ENCODE measurements around the gene DDRGK1. TPM values are rescaled to one million over a fixed set of nuclear protein-coding genes. Genes with fewer than 3 reads are reported as not detected.

Gene DDRGK1
- polyA plus RNA-seq, 2 of the 4 experiments (the other 2 are of a cell fraction), result 87.4 to 120 TPM

GRCh38 chr20:3164763-3165410, 39.6 kb downstream of the DDRGK1 start:
- ChIA-PET CTCF (interaction anchor here (1.1 to 2.6 kb wide), 4 partner anchors 14 to 54 kb away, joined by 3 to 7 read pairs (median 4); no protein-coding TSS in a partner anchor), POLR2A (no interaction called here)
- no peak overlapping the region for H3K4me2 ChIP-seq
- H3K27ac ChIP-seq, result no peak overlapping the region
- no peak for ATAC-seq
- no peak overlapping the region for H3K4me3 ChIP-seq
- WGBS (ENCODE audit: missing lambda C conversion rate), result 95% methylated on average over 25 of the region's 41 CpGs
- TF ChIP-seq E2F6 (IDR thresholded peaks at IDR 0.05; ENCODE audit: borderline replicate concordance, low read depth) (no peak), FOSB (CRISPR knock-in tag; IDR thresholded peaks at IDR 0.05) (no peak), ZSCAN20 (CRISPR knock-in tag; IDR thresholded peaks at IDR 0.05) (no peak), PHF8 (IDR thresholded peaks at IDR 0.05; ENCODE audit: borderline replicate concordance, low read depth) (no peak), CHD4 (IDR thresholded peaks at IDR 0.05; ENCODE audit: borderline replicate concordance) (no peak), FOXS1 (CRISPR knock-in tag; IDR thresholded peaks at IDR 0.05) (no peak), ZFP36 (IDR thresholded peaks at IDR 0.05; ENCODE audit: borderline replicate concordance, partially characterized antibody) (no peak), POLR2A (IDR thresholded peaks at IDR 0.05; ENCODE audit: low read length) (no peak), HOXA7 (CRISPR knock-in tag; IDR thresholded peaks at IDR 0.05) (no peak), EP300 (IDR thresholded peaks at IDR 0.05) (no peak), NR3C1 (IDR thresholded peaks at IDR 0.05) (no peak), HDAC2 (IDR thresholded peaks at IDR 0.05) (no peak), CBX8 (IDR thresholded peaks at IDR 0.05) (no peak), BHLHE40 (IDR thresholded peaks at IDR 0.05; ENCODE audit: low read depth, low read length) (no peak), ZC3H11A (IDR thresholded peaks at IDR 0.05) (no peak)
- no peak for DNase-seq (ENCODE audit: low read depth in 1 of 2, low spot score in 1 of 2)
- FAIRE-seq, result no peak
- H3K9me3 ChIP-seq, result no peaks in the 10 kb centered on the region
- no peaks in the 10 kb centered on the region for H3K4me1 ChIP-seq

GRCh38 chr20:3164043-3164762, 40.3 kb downstream of the DDRGK1 start:
- ChIA-PET POLR2A (no interaction called here), CTCF (interaction anchor here (1.1 to 2.6 kb wide), 4 partner anchors 13 to 55 kb away, joined by 3 to 7 read pairs (median 4); no protein-coding TSS in a partner anchor)
- TF ChIP-seq SMC3 (IDR thresholded peaks at IDR 0.05) (no peak), NR3C1 (IDR thresholded peaks at IDR 0.05) (no peak), FOSB (CRISPR knock-in tag; IDR thresholded peaks at IDR 0.05) (no peak), RCOR1 (IDR thresholded peaks at IDR 0.05; ENCODE audit: low read depth, low read length) (no peak), MYC (IDR thresholded peaks at IDR 0.05; ENCODE audit: borderline replicate concordance, low read length) (no peak), REST (IDR thresholded peaks at IDR 0.05) (no peak), RFX5 (IDR thresholded peaks at IDR 0.05) (no peak), RNF2 (IDR thresholded peaks at IDR 0.05; ENCODE audit: borderline replicate concordance, low read depth) (no peak), CBX2 (IDR thresholded peaks at IDR 0.05; ENCODE audit: borderline replicate concordance, low read depth) (no peak), BHLHE40 (IDR thresholded peaks at IDR 0.05; ENCODE audit: low read depth, low read length) (no peak), ZNF302 (CRISPR knock-in tag; IDR thresholded peaks at IDR 0.05) (no peak), ATOH8 (CRISPR knock-in tag; IDR thresholded peaks at IDR 0.05; ENCODE audit: low read depth) (no peak), HOXB13 (CRISPR knock-in tag; IDR thresholded peaks at IDR 0.05; ENCODE audit: low read depth) (no peak)
- TF ChIP-seq, protein P1, sequence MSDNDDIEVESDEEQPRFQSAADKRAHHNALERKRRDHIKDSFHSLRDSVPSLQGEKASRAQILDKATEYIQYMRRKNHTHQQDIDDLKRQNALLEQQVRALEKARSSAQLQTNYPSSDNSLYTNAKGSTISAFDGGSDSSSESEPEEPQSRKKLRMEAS (IDR thresholded peaks at IDR 0.05), result no peak
- DNase-seq (ENCODE audit: low read depth in 1 of 2, low spot score in 1 of 2) (no peak), ATAC-seq (no peak), FAIRE-seq (no peak)
- Histone ChIP-seq H3K4me2 (no peak overlapping the region), H3K27ac (no peak overlapping the region), H3K9me3 (no peaks in the 10 kb centered on the region), H3K4me3 (no peak overlapping the region), H3K4me1 (no peaks in the 10 kb centered on the region)
- 89% methylated on average over 32 of the region's 32 CpGs for WGBS (ENCODE audit: missing lambda C conversion rate)
